ENCODE data around the gene NFE2L1. TPM values are rescaled to one million over a fixed set of nuclear protein-coding genes. Genes with fewer than 3 reads are reported as not detected.

Gene NFE2L1
- polyA plus RNA-seq, 1 of the 3 experiments (the other 2 are of a cell fraction) = 159 TPM

GRCh38 chr17:48102798-48103715, 54.9 kb downstream of the NFE2L1 start:
- Histone ChIP-seq H3K4me1 (ENCODE audit: control insufficient read depth in 1 of 2, insufficient read depth in 2 of 2, low read depth in 1 of 2, low read length in 1 of 2) (peaks cover 3 to 6% of the 10 kb centered on the region in 2 experiments; a peak in 2 of 4 replicates), H4K20me1 (ENCODE audit: insufficient read depth) (peaks cover 22% of the 10 kb centered on the region), H2AFZ (ENCODE audit: low read depth) (0 out of 2 replicates have a peak overlapping the region, but pooled peaks have one; percentile 6), H3K9ac (no peak overlapping the region), H3K27me3 (ENCODE audit: insufficient read depth) (no peaks in the 10 kb centered on the region), H3K4me3 (ENCODE audit: low read depth in 2 of 2, low read length in 1 of 2) (no peak overlapping the region), H3K79me2 (ENCODE audit: insufficient read depth) (peaks cover 36% of the 10 kb centered on the region), H3K27ac (ENCODE audit: low read depth in 2 of 2, low read length in 1 of 2) (no peak overlapping the region), H3K9me2 (no peaks in the 10 kb centered on the region), H3F3A (replicated peaks; ENCODE audit: insufficient read depth) (peaks cover 31% of the 10 kb centered on the region), H3K4me2 (no peak overlapping the region), H3K9me3 (no peaks in the 10 kb centered on the region), H3K36me3 (replicated peaks in 1 of 2; ENCODE audit: control insufficient read depth in 1 of 2, insufficient read depth in 2 of 2, low read length in 1 of 2) (peaks cover 0 to 12% of the 10 kb centered on the region in 2 experiments)
- TF ChIP-seq POLR2AphosphoS5 (IDR thresholded peaks at IDR 0.05; ENCODE audit: low read depth, low read length) = no peak
- TF ChIP-seq EZH2phosphoT487 (IDR thresholded peaks at IDR 0.05; ENCODE audit: borderline replicate concordance, low read depth) = no peak
- no peak for TF ChIP-seq RAD21 (IDR thresholded peaks at IDR 0.05; ENCODE audit: low read length)
- no peak for TF ChIP-seq RFX5 (IDR thresholded peaks at IDR 0.05; ENCODE audit: low read length)
- TF ChIP-seq USF1 (IDR thresholded peaks at IDR 0.05; ENCODE audit: borderline replicate concordance, low read depth) = no peak
- TF ChIP-seq TAF1 (IDR thresholded peaks at IDR 0.05; ENCODE audit: borderline replicate concordance, low read depth, low read length) = no peak
- no peak for TF ChIP-seq MAX (IDR thresholded peaks at IDR 0.05; ENCODE audit: low read depth)
- TF ChIP-seq GABPA (IDR thresholded peaks at IDR 0.05; ENCODE audit: low read depth) = no peak
- TF ChIP-seq ELF1 (IDR thresholded peaks at IDR 0.05) = no peak
- no peak for TF ChIP-seq RXRA (IDR thresholded peaks at IDR 0.05; ENCODE audit: borderline replicate concordance, low read depth)
- TF ChIP-seq TEAD4 (IDR thresholded peaks at IDR 0.05; ENCODE audit: borderline replicate concordance, insufficient read depth) = no peak
- TF ChIP-seq SIN3A (IDR thresholded peaks at IDR 0.05; ENCODE audit: borderline replicate concordance, low read depth, low read length) = no peak
- DNase-seq = no peak
- ChIA-PET CTCF (interaction anchor here (6.7 to 14.8 kb wide), 2 partner anchors 22 to 77 kb away, joined by 46 to 241 read pairs; no protein-coding TSS in a partner anchor), POLR2A (no interaction called here)
- WGBS (ENCODE audit: low lambda C conversion rate) = 82% methylated on average over 14 of the region's 14 CpGs

GRCh38 chr17:48104440-48104839, 56.3 kb downstream of the NFE2L1 start:
- no peaks in the 10 kb centered on the region for H3K9me2 ChIP-seq
- no peak overlapping the region for H3K27ac ChIP-seq (ENCODE audit: low read depth in 2 of 2, low read length in 1 of 2)
- no peak for TF ChIP-seq NFIC (IDR thresholded peaks at IDR 0.05; ENCODE audit: borderline replicate concordance)
- TF ChIP-seq RCOR1 (IDR thresholded peaks at IDR 0.05; ENCODE audit: low read length) = no peak
- peaks cover 7 to 11% of the 10 kb centered on the region in 2 experiments; a peak in 3 of 4 replicates for H3K4me1 ChIP-seq (ENCODE audit: control insufficient read depth in 1 of 2, insufficient read depth in 2 of 2, low read depth in 1 of 2, low read length in 1 of 2)
- no peak overlapping the region for H2AFZ ChIP-seq (ENCODE audit: low read depth)
- no peaks in the 10 kb centered on the region for H3K27me3 ChIP-seq (ENCODE audit: insufficient read depth)
- peaks cover 0 to 1% of the 10 kb centered on the region in 2 experiments for H3K36me3 ChIP-seq (replicated peaks in 1 of 2; ENCODE audit: control insufficient read depth in 1 of 2, insufficient read depth in 2 of 2, low read length in 1 of 2)
- no peak overlapping the region for H3K9ac ChIP-seq
- no peak overlapping the region for H3K4me2 ChIP-seq
- peaks cover 8% of the 10 kb centered on the region for H4K20me1 ChIP-seq (ENCODE audit: insufficient read depth)
- no peaks in the 10 kb centered on the region for H3K9me3 ChIP-seq
- peaks cover 36% of the 10 kb centered on the region for H3K79me2 ChIP-seq (ENCODE audit: insufficient read depth)
- no peak overlapping the region for H3K4me3 ChIP-seq (ENCODE audit: low read depth in 2 of 2, low read length in 1 of 2)
- peaks cover 28% of the 10 kb centered on the region for H3F3A ChIP-seq (replicated peaks; ENCODE audit: insufficient read depth)
- 93% methylated on average over 7 of the region's 7 CpGs for WGBS (ENCODE audit: low lambda C conversion rate)
- DNase-seq = no peak
- CTCF ChIA-PET = interaction anchor here (6.7 to 14.8 kb wide), 2 partner anchors 23 to 78 kb away, joined by 46 to 241 read pairs; no protein-coding TSS in a partner anchor
- POLR2A ChIA-PET = no interaction called here

All from SK-N-SH (cell line).